Sigmoid colon (tissue), 7 donors: ENCODE measurements around the gene RBBP5. TPM values are rescaled to one million over a fixed set of nuclear protein-coding genes. Genes with fewer than 3 reads are reported as not detected.
"Not testable (repeated sequence)": the region's sequence is repeated elsewhere in the genome, so short reads cannot be mapped to it uniquely, and the experiment has no call there.

ENCODE experiments used
- DNase-seq: peaks from one replicate; pipeline ENCODE4 v3.0.0-alpha.2; 2019
- H3K27ac ChIP-seq, 4 donors: fragments of 200-600 bp; sonication (generic); one replicate each; pipeline ENCODE4 v1.5.1; 2016 to 2019; ENCODE audit warnings: mild to moderate bottlenecking in 1 of 4
- H3K27me3 ChIP-seq, 3 donors: fragments of 200-600 bp; sonication (generic); one replicate each; pipeline ENCODE4 v1.5.1; 2019; ENCODE audit warnings: mild to moderate bottlenecking in 1 of 3
- H3K36me3 ChIP-seq, 4 donors: fragments of 200-600 bp; sonication (generic); one replicate each; pipeline ENCODE4 v1.5.1; 2016 to 2019
- H3K4me1 ChIP-seq, 4 donors: fragments of 200-600 bp; sonication (generic); one replicate each; pipeline ENCODE4 v1.5.1; 2017 to 2019
- H3K4me3 ChIP-seq, 4 donors: fragments of 200-600 bp; sonication (generic); one replicate each; pipeline ENCODE4 v1.5.1; 2017 to 2019; ENCODE audit warnings: mild to moderate bottlenecking in 2 of 4, moderate library complexity in 1 of 4
- H3K9me3 ChIP-seq, 4 donors: fragments of 200-600 bp in 3 of 4; sonication (generic) in 3 of 4; one replicate each; pipeline versions ENCODE4 v1.5.1 to v1.6.1; 2013 to 2019
- EP300 ChIP-seq, 4 donors: sonication (generic); formaldehyde crosslinking; IDR thresholded peaks; one replicate each; pipeline ENCODE4 v1.6.1; 2017; ENCODE audit warnings: antibody characterized with exemption in 4 of 4
- POLR2A ChIP-seq, 2 donors: fragments of 450-650 bp; IDR thresholded peaks; one replicate each; pipeline ENCODE4 v1.6.1; 2016; ENCODE audit warnings: antibody characterized with exemption in 2 of 2, mild to moderate bottlenecking in 2 of 2, moderate library complexity in 2 of 2
- POLR2AphosphoS5 ChIP-seq, 4 donors: sonication (generic); formaldehyde crosslinking; IDR thresholded peaks; one replicate each; pipeline ENCODE4 v1.6.1; 2017; ENCODE audit warnings: antibody characterized with exemption in 4 of 4
- WGBS, 2 donors: extraction: QIAGEN DNeasy Blood & Tissue Kit; methylation state at CpG; one replicate each; pipeline ENCODE4 v1.1.7; 2013; 5-methylcytosine and 5-hydroxymethylcytosine counted together
- intact Hi-C: fragments of 100-400 bp; cut with DNase I; formaldehyde crosslinking; loops from one replicate; pipeline ENCODE4 v1.15.1; 2023
- polyA plus RNA-seq, 3 donors: library from polyadenylated mRNA; stranded (reverse); fragments of 200-250 nt; gene quantifications; one replicate each; pipeline ENCODE4 v1.2.3, GENCODE V29; 2013
- total RNA-seq, 4 donors: library from RNA; depleted of rRNA; stranded (reverse); fragments of >200 nt; gene quantifications; one replicate each; pipeline ENCODE4 v1.1.0, GENCODE V29; 2016
- TF ChIP-seq, protein P1 (sequence below), 4 experiments: fragments of 450-650 bp in 3 of 4; fragments of 200-600 bp in 1 of 4; IDR thresholded peaks; one replicate each; pipeline ENCODE4 v1.5.1; 2016 to 2019; ENCODE audit warnings: antibody characterized with exemption in 4 of 4, mild to moderate bottlenecking in 3 of 4, moderate library complexity in 2 of 4
- donor health status: healthy with polysubstance abuse.
- donor health status: Bipolar disorder and iron deficiency.
- donor health status: healthy.

Gene RBBP5
- total and polyA plus RNA-seq, 7 donors, result 6.6 to 36.5 (median 12.2) TPM

DNA sequence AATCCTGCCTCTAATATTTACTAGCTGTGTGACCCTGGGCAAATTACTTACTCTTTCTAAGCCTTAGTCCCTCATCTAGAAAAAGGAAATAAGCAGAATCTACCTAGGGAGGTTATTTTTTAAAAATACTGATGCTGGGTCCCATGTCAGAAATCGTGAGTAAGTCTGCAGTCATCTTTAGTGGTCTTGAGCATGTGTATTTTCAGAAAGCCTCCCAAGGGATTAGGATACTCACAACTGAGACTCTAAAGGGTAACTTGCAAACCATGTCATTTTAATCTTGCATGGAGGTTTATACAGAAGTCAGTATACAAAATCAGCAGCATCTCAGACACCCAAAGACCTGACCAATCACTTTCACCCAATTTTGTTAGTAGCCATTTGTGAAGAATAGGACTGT is 46.5 kb upstream of the RBBP5 start:
- Histone ChIP-seq H3K27me3 (no peaks in the 10 kb centered on the region), H3K27ac (no peak overlapping the region), H3K4me1 (peaks cover 0 to 6% (median 3%) of the 10 kb centered on the region in 4 donors), H3K9me3 (no peaks in the 10 kb centered on the region), H3K36me3 (peaks cover 0 to 54% (median 11%) of the 10 kb centered on the region in 4 donors), H3K4me3 (no peak overlapping the region)
- 78 to 80% methylated on average over 1 of the region's 1 CpG for WGBS, 2 donors
- intact Hi-C loops, result no loop called here
- TF ChIP-seq EP300 (IDR thresholded peaks at IDR 0.05) (no peak), POLR2A (IDR thresholded peaks at IDR 0.05) (no peak), POLR2AphosphoS5 (IDR thresholded peaks at IDR 0.05) (no peak)
- TF ChIP-seq, protein P1, sequence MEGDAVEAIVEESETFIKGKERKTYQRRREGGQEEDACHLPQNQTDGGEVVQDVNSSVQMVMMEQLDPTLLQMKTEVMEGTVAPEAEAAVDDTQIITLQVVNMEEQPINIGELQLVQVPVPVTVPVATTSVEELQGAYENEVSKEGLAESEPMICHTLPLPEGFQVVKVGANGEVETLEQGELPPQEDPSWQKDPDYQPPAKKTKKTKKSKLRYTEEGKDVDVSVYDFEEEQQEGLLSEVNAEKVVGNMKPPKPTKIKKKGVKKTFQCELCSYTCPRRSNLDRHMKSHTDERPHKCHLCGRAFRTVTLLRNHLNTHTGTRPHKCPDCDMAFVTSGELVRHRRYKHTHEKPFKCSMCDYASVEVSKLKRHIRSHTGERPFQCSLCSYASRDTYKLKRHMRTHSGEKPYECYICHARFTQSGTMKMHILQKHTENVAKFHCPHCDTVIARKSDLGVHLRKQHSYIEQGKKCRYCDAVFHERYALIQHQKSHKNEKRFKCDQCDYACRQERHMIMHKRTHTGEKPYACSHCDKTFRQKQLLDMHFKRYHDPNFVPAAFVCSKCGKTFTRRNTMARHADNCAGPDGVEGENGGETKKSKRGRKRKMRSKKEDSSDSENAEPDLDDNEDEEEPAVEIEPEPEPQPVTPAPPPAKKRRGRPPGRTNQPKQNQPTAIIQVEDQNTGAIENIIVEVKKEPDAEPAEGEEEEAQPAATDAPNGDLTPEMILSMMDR (IDR thresholded peaks at IDR 0.05), result no peak
- DNase-seq, result no peak

DNA sequence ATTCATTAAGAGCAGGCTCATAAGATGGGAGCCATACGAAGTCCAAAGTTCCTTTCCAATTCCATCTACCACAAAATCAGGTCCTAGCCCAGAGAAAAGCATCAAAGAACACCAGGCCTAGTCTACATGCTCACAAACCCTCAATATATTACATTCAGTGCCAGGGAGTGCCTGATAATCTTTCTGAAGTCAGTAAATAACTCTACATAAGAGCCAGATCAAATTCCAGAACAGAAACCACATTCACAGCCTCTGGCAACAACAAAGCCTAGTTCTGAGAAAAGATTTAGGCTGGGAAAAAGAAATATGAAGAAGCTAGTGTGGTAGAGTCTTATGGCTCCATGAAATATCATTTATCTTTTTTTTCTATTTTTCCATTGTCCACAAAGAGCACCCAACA is 40.5 kb upstream of the RBBP5 start:
- Histone ChIP-seq H3K27me3 (no peaks in the 10 kb centered on the region), H3K36me3 (peaks cover 6 to 80% (median 34%) of the 10 kb centered on the region in 4 donors), H3K9me3 (no peaks in the 10 kb centered on the region), H3K4me3 (no peak overlapping the region), H3K4me1 (no peaks in the 10 kb centered on the region), H3K27ac (no peak overlapping the region)
- no peak for TF ChIP-seq POLR2A (IDR thresholded peaks at IDR 0.05)
- no peak for TF ChIP-seq POLR2AphosphoS5 (IDR thresholded peaks at IDR 0.05)
- no peak for TF ChIP-seq EP300 (IDR thresholded peaks at IDR 0.05)
- TF ChIP-seq, protein P1 (IDR thresholded peaks at IDR 0.05), result no peak
- 93 to 94% methylated on average over 1 of the region's 1 CpG for WGBS, 2 donors
- intact Hi-C loops, result no loop called here
- DNase-seq, result no peak

DNA sequence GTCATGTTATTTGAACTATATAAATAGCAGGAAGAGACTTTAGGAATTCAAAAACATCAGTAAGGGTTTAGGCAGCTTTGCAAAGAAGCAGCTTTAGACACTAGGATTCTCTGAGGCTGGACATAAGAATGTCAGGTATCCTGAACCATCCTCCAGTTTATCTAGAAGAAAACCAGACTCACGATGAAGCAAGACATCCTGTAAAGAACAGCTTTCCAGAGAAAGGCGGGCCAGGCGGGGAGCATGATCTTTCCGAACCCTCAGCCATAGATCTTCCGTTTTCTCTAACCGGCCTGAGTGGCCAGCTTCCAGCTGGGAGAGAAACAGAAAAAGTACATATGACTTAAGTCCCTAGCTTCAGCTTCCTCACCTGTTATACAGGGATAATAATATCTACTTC is 39.3 kb upstream of the RBBP5 start:
- Histone ChIP-seq H3K27ac (no peak overlapping the region), H3K36me3 (peaks cover 16 to 81% (median 43%) of the 10 kb centered on the region in 4 donors), H3K4me1 (no peaks in the 10 kb centered on the region), H3K9me3 (peaks cover 0 to 3% (median 0%) of the 10 kb centered on the region in 4 donors), H3K4me3 (no peak overlapping the region), H3K27me3 (no peaks in the 10 kb centered on the region)
- WGBS, 2 donors, result 98 to 99% methylated on average over 6 of the region's 6 CpGs
- intact Hi-C loops, result no loop called here
- TF ChIP-seq POLR2AphosphoS5 (IDR thresholded peaks at IDR 0.05), result no peak
- DNase-seq, result no peak

DNA sequence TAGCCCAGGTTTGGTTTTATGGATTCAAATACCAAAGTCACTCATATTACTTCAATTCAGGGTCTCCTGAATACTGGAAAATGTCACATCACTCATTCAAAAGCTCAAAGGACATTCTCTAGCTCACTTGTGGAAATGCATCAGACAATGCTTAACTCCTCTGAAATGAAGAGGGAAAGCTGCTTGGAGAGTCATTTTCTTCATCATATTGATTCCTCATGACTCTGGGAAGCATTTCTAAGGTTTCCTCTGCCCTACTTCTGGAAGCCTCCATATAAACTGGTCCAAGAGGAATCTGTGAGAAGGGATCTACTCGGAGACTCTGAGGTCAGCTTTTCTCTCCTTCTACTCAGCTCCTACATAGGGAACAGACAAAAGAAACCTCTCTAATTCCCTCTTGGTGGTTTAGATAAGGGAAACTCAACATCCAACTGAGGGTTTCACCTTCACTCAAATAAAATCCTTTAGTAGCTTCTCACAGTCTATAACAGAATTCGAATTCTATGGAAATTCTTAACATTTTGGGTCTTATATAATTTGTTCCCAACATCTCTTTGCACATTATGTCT is 36.4 kb upstream of the RBBP5 start:
- no peaks in the 10 kb centered on the region for H3K27me3 ChIP-seq
- DNase-seq, result no peak
- intact Hi-C loops, result no loop called here
- H3K4me3 ChIP-seq, result no peak overlapping the region
- TF ChIP-seq EP300 (IDR thresholded peaks at IDR 0.05), result no peak
- no peak for TF ChIP-seq POLR2A (IDR thresholded peaks at IDR 0.05)
- TF ChIP-seq POLR2AphosphoS5 (IDR thresholded peaks at IDR 0.05), result no peak
- TF ChIP-seq, protein P1 (IDR thresholded peaks at IDR 0.05), result no peak
- H3K27ac ChIP-seq, result no peak overlapping the region
- no peaks in the 10 kb centered on the region for H3K4me1 ChIP-seq
- H3K36me3 ChIP-seq, result peaks cover 21 to 100% (median 48%) of the 10 kb centered on the region in 4 donors
- peaks cover 0 to 8% (median 0%) of the 10 kb centered on the region in 4 donors for H3K9me3 ChIP-seq
- 96 to 97% methylated on average over 2 of the region's 2 CpGs for WGBS, 2 donors

DNA sequence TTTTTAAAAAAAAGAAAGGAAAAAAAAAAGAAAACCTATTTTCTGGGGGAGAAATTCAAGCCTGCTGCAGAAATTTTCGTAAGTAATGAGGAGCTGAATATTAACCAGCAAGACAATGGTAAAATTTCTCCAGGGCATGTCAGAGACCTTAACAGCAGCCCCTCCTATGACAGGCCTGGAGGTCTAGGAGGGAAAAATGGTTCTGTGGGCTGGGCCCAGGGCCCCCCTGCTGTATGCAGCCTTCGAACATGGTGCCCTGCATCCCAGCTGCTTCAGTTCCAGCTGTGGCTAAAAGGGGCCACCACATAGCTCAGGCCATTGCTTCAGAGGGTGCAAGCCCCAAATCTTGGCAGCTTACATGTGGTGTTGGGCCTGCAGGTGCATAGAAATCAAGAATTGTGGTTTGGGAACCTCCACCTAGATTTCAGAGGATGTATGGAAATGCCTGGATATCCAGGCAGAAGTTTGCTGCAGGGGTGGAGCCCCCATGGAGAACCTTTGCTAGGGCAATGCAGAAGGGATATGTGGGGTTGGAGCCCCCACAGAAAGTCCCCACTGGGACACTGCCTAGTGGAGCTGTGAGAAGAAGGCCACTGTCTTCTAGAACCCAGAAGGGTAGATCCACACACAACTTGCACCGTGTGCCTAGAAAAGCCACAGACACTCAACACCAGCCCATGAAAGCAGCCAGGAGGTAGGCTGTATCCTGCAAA is 34.0 kb upstream of the RBBP5 start:
- H3K36me3 ChIP-seq, result peaks cover 21 to 87% (median 39%) of the 10 kb centered on the region in 4 donors
- H3K4me3 ChIP-seq, result not testable (repeated sequence)

More for the DNA sequence above, 34.0 kb upstream of the RBBP5 start:
- H3K27ac ChIP-seq, H3K9me3 ChIP-seq, DNase-seq, intact Hi-C loops, H3K27me3 ChIP-seq, H3K4me1 ChIP-seq: not testable (repeated sequence)
- 82 to 97% methylated on average over 3 of the region's 3 CpGs for WGBS, 2 donors
